CD14-positive monocyte (primary cell): ENCODE results near the gene BCR. TPM values are rescaled to one million over a fixed set of nuclear protein-coding genes. Genes with fewer than 3 reads are reported as not detected.

Source experiments
- DNase-seq, 3 donors: peaks; one replicate each; pipeline ENCODE4 v3.0.0-alpha.2; 2011 to 2022
- H2AFZ ChIP-seq: 2 replicates; pipeline ENCODE4 v1.6.0; 2012; ENCODE audit warnings: mild to moderate bottlenecking, low read depth, low read length, inconsistent platforms; ENCODE audit not compliant: insufficient read depth, poor library complexity, severe bottlenecking
- H3K27ac ChIP-seq, 2 donors: 1 replicate in 1 of 2; 2 replicates in 1 of 2; pipeline ENCODE4 v1.5.1; 2012 to 2013; ENCODE audit warnings: low read length in 2 of 2, control low read depth in 1 of 2, inconsistent platforms in 1 of 2, low read depth in 1 of 2, mild to moderate bottlenecking in 1 of 2
- H3K27me3 ChIP-seq, 2 donors: one replicate each; pipeline versions ENCODE4 v1.6.0 to v1.6.1; 2011 to 2013; ENCODE audit warnings: low read length in 2 of 2; ENCODE audit not compliant: control insufficient read depth in 2 of 2, insufficient read depth in 2 of 2
- H3K36me3 ChIP-seq, 2 donors: replicated peaks in 1 of 2; 1 replicate in 1 of 2; 2 replicates in 1 of 2; pipeline versions ENCODE4 v1.5.1 to v1.6.1; 2012 to 2013; ENCODE audit warnings: low read length in 2 of 2, control low read depth in 1 of 2, inconsistent platforms in 1 of 2, mild to moderate bottlenecking in 1 of 2; ENCODE audit not compliant: insufficient read depth in 2 of 2, control insufficient read depth in 1 of 2
- H3K4me1 ChIP-seq, 2 donors: 1 replicate in 1 of 2; 2 replicates in 1 of 2; pipeline versions ENCODE4 v1.5.1 to v1.6.1; 2012 to 2013; ENCODE audit warnings: low read length in 2 of 2, control low read depth in 1 of 2, inconsistent platforms in 1 of 2, mild to moderate bottlenecking in 1 of 2, moderate library complexity in 1 of 2; ENCODE audit not compliant: insufficient read depth in 2 of 2, control insufficient read depth in 1 of 2
- H3K4me2 ChIP-seq: replicated peaks from 2 replicates; pipeline ENCODE3; 2012; ENCODE audit warnings: low read length, moderate library complexity, mild to moderate bottlenecking; ENCODE audit not compliant: poor library complexity, severe bottlenecking; ENCODE audit errors: extremely low read depth
- H3K4me3 ChIP-seq, 3 experiments: fragments of 200-600 bp in 1 of 3; sonication (generic) in 1 of 3; replicated peaks in 1 of 3; 1 replicate in 2 of 3; 2 replicates in 1 of 3; pipeline ENCODE4 v1.5.1; 2011 to 2013; ENCODE audit warnings: low read length in 3 of 3, mild to moderate bottlenecking in 3 of 3, control low read depth in 2 of 3, low read depth in 2 of 3, inconsistent platforms in 1 of 3, moderate library complexity in 1 of 3
- H3K79me2 ChIP-seq: 2 replicates; pipeline ENCODE4 v1.6.0; 2012; ENCODE audit warnings: mild to moderate bottlenecking, control low read depth, inconsistent platforms, low read length, moderate library complexity; ENCODE audit not compliant: insufficient read depth
- H3K9ac ChIP-seq: 2 replicates; pipeline ENCODE4 v1.6.0; 2017; ENCODE audit warnings: low read length, mild to moderate bottlenecking; ENCODE audit not compliant: insufficient read depth, poor library complexity, severe bottlenecking
- H3K9me3 ChIP-seq, 2 donors: replicated peaks in 1 of 2; 1 replicate in 1 of 2; 2 replicates in 1 of 2; pipeline versions ENCODE4 v1.5.1 to v1.6.1; 2012 to 2013; ENCODE audit warnings: low read length in 2 of 2, control low read depth in 1 of 2; ENCODE audit not compliant: control insufficient read depth in 1 of 2, insufficient read depth in 1 of 2
- H4K20me1 ChIP-seq: 2 replicates; pipeline ENCODE4 v1.6.0; 2012; ENCODE audit warnings: mild to moderate bottlenecking, low read length, control low read depth, moderate library complexity; ENCODE audit not compliant: insufficient read depth
- H3K27ac Mint-ChIP-seq, 7 donors: one replicate each; pipeline ENCODE4 v1.8.0; 2020; ENCODE audit warnings: mild to moderate bottlenecking in 7 of 7, mixed read lengths in 7 of 7, moderate library complexity in 6 of 7, inconsistent platforms in 2 of 7
- H3K27me3 Mint-ChIP-seq, 3 donors: one replicate each; pipeline ENCODE4 v1.8.0; 2021 to 2022; ENCODE audit warnings: low read depth in 3 of 3, mild to moderate bottlenecking in 3 of 3, mixed read lengths in 3 of 3, moderate library complexity in 3 of 3, inconsistent platforms in 1 of 3
- H3K36me3 Mint-ChIP-seq, 2 donors: one replicate each; pipeline ENCODE4 v1.8.0; 2020; ENCODE audit warnings: mixed read lengths in 2 of 2, inconsistent platforms in 1 of 2, mild to moderate bottlenecking in 1 of 2
- H3K4me1 Mint-ChIP-seq: one replicate; pipeline ENCODE4 v1.8.0; 2020; ENCODE audit warnings: mild to moderate bottlenecking, mixed read lengths
- H3K4me3 Mint-ChIP-seq, 2 donors: one replicate each; pipeline ENCODE4 v1.8.0; 2020; ENCODE audit warnings: mild to moderate bottlenecking in 2 of 2, mixed read lengths in 2 of 2, moderate library complexity in 1 of 2
- H3K9me3 Mint-ChIP-seq, 7 donors: one replicate each; pipeline ENCODE4 v1.8.0; 2020 to 2022; ENCODE audit warnings: mixed read lengths in 7 of 7, mild to moderate bottlenecking in 6 of 7, moderate library complexity in 6 of 7, inconsistent platforms in 2 of 7
- WGBS: methylation state at CpG from one replicate; pipeline ENCODE4 v1.1.5; 2013; ENCODE audit warnings: missing lambda C conversion rate; ENCODE audit not compliant: insufficient coverage; 5-methylcytosine and 5-hydroxymethylcytosine counted together
- intact Hi-C, 2 donors: fragments of 100-400 bp; cut with micrococcal nuclease; formaldehyde crosslinking; loops; one replicate each; pipeline versions ENCODE4 v1.15.0 to v1.15.1; 2023
- polyA plus RNA-seq, 3 donors: library from polyadenylated mRNA; depleted of rRNA in 1 of 3; unstranded in 2 of 3; stranded (reverse) in 1 of 3; fragments of 300-500 nt in 2 of 3; fragments of >200 nt in 1 of 3; fragmentation: Illumina TruSeq in 2 of 3; gene quantifications; 1 replicate in 2 of 3; 2 replicates in 1 of 3; pipeline ENCODE4 v1.2.3, GENCODE V29; 2012 to 2021
- TF ChIP-seq, protein P1 (sequence below): fragments of 200-600 bp; IDR thresholded peaks from one replicate; pipeline ENCODE4 v1.8.0; 2022; ENCODE audit warnings: antibody characterized with exemption, mild to moderate bottlenecking

The BCR gene
- polyA plus RNA-seq, 3 donors, result 0.97 to 20.9 (median 0.97) TPM

DNA sequence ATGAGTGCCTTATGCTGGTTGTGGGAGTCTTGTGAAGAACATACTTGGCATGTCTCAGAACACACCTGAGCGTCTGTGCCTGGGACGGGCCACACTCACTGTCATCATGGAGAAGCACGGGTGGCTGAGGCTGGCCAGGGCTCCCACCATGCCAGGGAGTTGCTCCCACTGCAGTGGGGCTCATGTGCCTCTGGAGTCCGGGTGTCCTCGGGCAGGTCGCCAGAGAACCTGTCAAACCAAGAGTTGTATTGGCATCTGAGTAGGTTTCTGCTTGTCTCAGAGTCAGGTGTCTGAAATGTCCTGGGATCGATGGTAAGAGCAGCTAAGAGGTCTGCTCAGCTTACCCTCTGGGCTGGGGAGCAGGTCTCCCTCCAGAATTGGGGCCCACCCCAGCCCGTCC is 92.1 kb downstream of the BCR start:
- WGBS, result 99% methylated on average over 8 of the region's 8 CpGs
- Mint-ChIP-seq H3K9me3 (peaks cover 0 to 6% (median 0%) of the 10 kb centered on the region in 7 donors), H3K27ac (no peak overlapping the region), H3K4me1 (peaks cover 2% of the 10 kb centered on the region), H3K4me3 (no peak overlapping the region), H3K36me3 (peaks cover 72 to 93% of the 10 kb centered on the region in 2 donors), H3K27me3 (no peaks in the 10 kb centered on the region)
- no peaks in the 10 kb centered on the region for H3K4me1 ChIP-seq
- no peaks in the 10 kb centered on the region for H4K20me1 ChIP-seq
- no peak overlapping the region for H3K27ac ChIP-seq
- no peak overlapping the region for H2AFZ ChIP-seq
- H3K4me2 ChIP-seq, result no peak overlapping the region
- peaks cover 77 to 99% of the 10 kb centered on the region in 2 donors for H3K36me3 ChIP-seq
- TF ChIP-seq, protein P1, sequence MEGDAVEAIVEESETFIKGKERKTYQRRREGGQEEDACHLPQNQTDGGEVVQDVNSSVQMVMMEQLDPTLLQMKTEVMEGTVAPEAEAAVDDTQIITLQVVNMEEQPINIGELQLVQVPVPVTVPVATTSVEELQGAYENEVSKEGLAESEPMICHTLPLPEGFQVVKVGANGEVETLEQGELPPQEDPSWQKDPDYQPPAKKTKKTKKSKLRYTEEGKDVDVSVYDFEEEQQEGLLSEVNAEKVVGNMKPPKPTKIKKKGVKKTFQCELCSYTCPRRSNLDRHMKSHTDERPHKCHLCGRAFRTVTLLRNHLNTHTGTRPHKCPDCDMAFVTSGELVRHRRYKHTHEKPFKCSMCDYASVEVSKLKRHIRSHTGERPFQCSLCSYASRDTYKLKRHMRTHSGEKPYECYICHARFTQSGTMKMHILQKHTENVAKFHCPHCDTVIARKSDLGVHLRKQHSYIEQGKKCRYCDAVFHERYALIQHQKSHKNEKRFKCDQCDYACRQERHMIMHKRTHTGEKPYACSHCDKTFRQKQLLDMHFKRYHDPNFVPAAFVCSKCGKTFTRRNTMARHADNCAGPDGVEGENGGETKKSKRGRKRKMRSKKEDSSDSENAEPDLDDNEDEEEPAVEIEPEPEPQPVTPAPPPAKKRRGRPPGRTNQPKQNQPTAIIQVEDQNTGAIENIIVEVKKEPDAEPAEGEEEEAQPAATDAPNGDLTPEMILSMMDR, result no peak
- H3K9ac ChIP-seq, result no peak overlapping the region
- H3K79me2 ChIP-seq, result no peaks in the 10 kb centered on the region
- no peak for DNase-seq
- H3K9me3 ChIP-seq, result no peaks in the 10 kb centered on the region
- H3K27me3 ChIP-seq, result no peaks in the 10 kb centered on the region
- intact Hi-C loops, result no loop called here
- no peak overlapping the region for H3K4me3 ChIP-seq

GRCh38 chr22:23272834-23273233 is 92.5 kb downstream of the BCR start:
- Mint-ChIP-seq H3K27ac (peak overlapping the region in 1 of 7 donors; percentile 37), H3K36me3 (peaks cover 74 to 94% of the 10 kb centered on the region in 2 donors), H3K27me3 (no peaks in the 10 kb centered on the region), H3K4me1 (peaks cover 2% of the 10 kb centered on the region), H3K4me3 (no peak overlapping the region), H3K9me3 (peaks cover 0 to 6% (median 0%) of the 10 kb centered on the region in 7 donors)
- Histone ChIP-seq H2AFZ (no peak overlapping the region), H3K4me1 (no peaks in the 10 kb centered on the region), H3K79me2 (no peaks in the 10 kb centered on the region), H3K36me3 (peaks cover 77 to 99% of the 10 kb centered on the region in 2 donors), H4K20me1 (no peaks in the 10 kb centered on the region), H3K4me3 (no peak overlapping the region), H3K27ac (no peak overlapping the region), H3K9me3 (no peaks in the 10 kb centered on the region), H3K27me3 (no peaks in the 10 kb centered on the region), H3K4me2 (no peak overlapping the region), H3K9ac (no peak overlapping the region)
- no peak for DNase-seq
- 100% methylated on average over 3 of the region's 11 CpGs for WGBS
- intact Hi-C loops, result no loop called here
- TF ChIP-seq, protein P1, result no peak
